Rectal smooth muscle tissue (tissue), 1 donor: ENCODE measurements around the gene PDE1A.

Source experiments
- H3K27ac ChIP-seq: one replicate; pipeline ENCODE4 v1.7.0; 2013; ENCODE audit warnings: low read depth, low read length, inconsistent platforms
- H3K27me3 ChIP-seq: one replicate; pipeline ENCODE4 v1.7.0; 2013; ENCODE audit warnings: low read length; ENCODE audit not compliant: control insufficient read depth, insufficient read depth
- H3K36me3 ChIP-seq: one replicate; pipeline ENCODE4 v1.7.0; 2013; ENCODE audit warnings: low read length; ENCODE audit not compliant: control insufficient read depth, insufficient read depth
- H3K4me1 ChIP-seq: one replicate; pipeline ENCODE4 v1.7.0; 2013; ENCODE audit warnings: low read length; ENCODE audit not compliant: control insufficient read depth, insufficient read depth
- H3K4me3 ChIP-seq: one replicate; pipeline ENCODE4 v1.7.0; 2013; ENCODE audit warnings: low read length
- H3K9ac ChIP-seq: one replicate; pipeline ENCODE4 v1.7.0; 2013; ENCODE audit warnings: low read length

PDE1A gene

GRCh38 chr2:182426918-182427240 lies at the start of gene PDE1A:
TSS of gene PDE1A (minus strand) at chr2:182427036.
- no peaks in the 10 kb centered on the region for H3K36me3 ChIP-seq
- no peak within 1 kb of the TSS for H3K9ac ChIP-seq
- H3K27ac ChIP-seq: peak within 1 kb of the TSS; percentile 60
- no peaks in the 10 kb centered on the region for H3K4me1 ChIP-seq
- H3K4me3 ChIP-seq: peak within 1 kb of the TSS; percentile 59
- H3K27me3 ChIP-seq: no peaks in the 10 kb centered on the region

GRCh38 chr2:182473635-182474034 lies 46.8 kb upstream of the PDE1A start:
- H3K4me1 ChIP-seq: no peaks in the 10 kb centered on the region
- H3K27me3 ChIP-seq: no peaks in the 10 kb centered on the region
- H3K4me3 ChIP-seq: no peak overlapping the region
- no peak overlapping the region for H3K9ac ChIP-seq
- H3K27ac ChIP-seq: no peak overlapping the region
- no peaks in the 10 kb centered on the region for H3K36me3 ChIP-seq

- no peak overlapping the region for H3K27ac ChIP-seq
- no peaks in the 10 kb centered on the region for H3K27me3 ChIP-seq
- H3K4me3 ChIP-seq: no peak overlapping the region
- H3K4me1 ChIP-seq: no peaks in the 10 kb centered on the region
- H3K9ac ChIP-seq: no peak overlapping the region
- no peaks in the 10 kb centered on the region for H3K36me3 ChIP-seq
These were observed 36.9 kb upstream of the PDE1A start for GRCh38 chr2:182463760-182464159.

GRCh38 chr2:182456784-182457183 lies 29.9 kb upstream of the PDE1A start:
- no peak overlapping the region for H3K4me3 ChIP-seq
- no peaks in the 10 kb centered on the region for H3K36me3 ChIP-seq
- H3K9ac ChIP-seq: no peak overlapping the region
- H3K27me3 ChIP-seq: no peaks in the 10 kb centered on the region
- no peak overlapping the region for H3K27ac ChIP-seq
- H3K4me1 ChIP-seq: no peaks in the 10 kb centered on the region

GRCh38 chr2:182452456-182452990 lies 25.7 kb upstream of the PDE1A start:
- Histone ChIP-seq H3K27ac (no peak overlapping the region), H3K27me3 (no peaks in the 10 kb centered on the region), H3K9ac (no peak overlapping the region), H3K36me3 (no peaks in the 10 kb centered on the region), H3K4me3 (no peak overlapping the region), H3K4me1 (no peaks in the 10 kb centered on the region)

GRCh38 chr2:182448371-182448770 lies 21.5 kb upstream of the PDE1A start:
- no peaks in the 10 kb centered on the region for H3K4me1 ChIP-seq
- no peak overlapping the region for H3K9ac ChIP-seq
- H3K36me3 ChIP-seq: no peaks in the 10 kb centered on the region
- no peaks in the 10 kb centered on the region for H3K27me3 ChIP-seq
- H3K4me3 ChIP-seq: no peak overlapping the region
- no peak overlapping the region for H3K27ac ChIP-seq

- Histone ChIP-seq H3K27ac (no peak overlapping the region), H3K36me3 (no peaks in the 10 kb centered on the region), H3K9ac (no peak overlapping the region), H3K4me3 (no peak overlapping the region), H3K27me3 (no peaks in the 10 kb centered on the region), H3K4me1 (no peaks in the 10 kb centered on the region)
These were observed 21.0 kb upstream of the PDE1A start for GRCh38 chr2:182447863-182448262.

GRCh38 chr2:182447163-182447562 lies 20.3 kb upstream of the PDE1A start:
- Histone ChIP-seq H3K27me3 (no peaks in the 10 kb centered on the region), H3K4me3 (no peak overlapping the region), H3K9ac (no peak overlapping the region), H3K4me1 (no peaks in the 10 kb centered on the region), H3K36me3 (no peaks in the 10 kb centered on the region), H3K27ac (no peak overlapping the region)

GRCh38 chr2:182446087-182446486 lies 19.3 kb upstream of the PDE1A start:
- H3K27ac ChIP-seq: no peak overlapping the region

GRCh38 chr2:182445391-182445965 lies 18.6 kb upstream of the PDE1A start:
- Histone ChIP-seq H3K4me1 (no peaks in the 10 kb centered on the region), H3K4me3 (no peak overlapping the region), H3K27me3 (no peaks in the 10 kb centered on the region), H3K9ac (no peak overlapping the region), H3K36me3 (no peaks in the 10 kb centered on the region), H3K27ac (no peak overlapping the region)

More at GRCh38 chr2:182446087-182446486, 19.3 kb upstream of the PDE1A start:
- H3K4me3 ChIP-seq: no peak overlapping the region
- no peaks in the 10 kb centered on the region for H3K4me1 ChIP-seq
- H3K36me3 ChIP-seq: no peaks in the 10 kb centered on the region
- H3K27me3 ChIP-seq: no peaks in the 10 kb centered on the region
- H3K9ac ChIP-seq: no peak overlapping the region

DNA sequence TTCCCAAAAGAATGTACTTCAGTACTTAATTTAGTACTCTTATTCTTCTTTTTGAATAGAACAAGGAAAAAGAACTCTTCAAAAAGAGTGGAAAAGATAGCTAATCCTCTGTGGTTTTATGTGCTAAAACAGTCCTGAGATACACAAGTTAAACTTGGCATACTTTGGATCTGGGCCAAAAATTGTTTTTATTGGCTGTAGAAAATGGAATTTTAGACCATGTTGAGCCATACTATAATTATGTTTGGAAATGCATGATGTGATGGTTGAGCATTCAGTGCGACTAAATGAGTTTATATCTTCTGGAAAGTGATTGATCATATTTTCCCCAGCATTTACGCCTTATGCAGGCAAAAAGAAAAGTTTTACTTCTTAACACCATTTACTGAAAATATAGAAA lies 18.0 kb upstream of the PDE1A start:
- no peaks in the 10 kb centered on the region for H3K36me3 ChIP-seq

DNA sequence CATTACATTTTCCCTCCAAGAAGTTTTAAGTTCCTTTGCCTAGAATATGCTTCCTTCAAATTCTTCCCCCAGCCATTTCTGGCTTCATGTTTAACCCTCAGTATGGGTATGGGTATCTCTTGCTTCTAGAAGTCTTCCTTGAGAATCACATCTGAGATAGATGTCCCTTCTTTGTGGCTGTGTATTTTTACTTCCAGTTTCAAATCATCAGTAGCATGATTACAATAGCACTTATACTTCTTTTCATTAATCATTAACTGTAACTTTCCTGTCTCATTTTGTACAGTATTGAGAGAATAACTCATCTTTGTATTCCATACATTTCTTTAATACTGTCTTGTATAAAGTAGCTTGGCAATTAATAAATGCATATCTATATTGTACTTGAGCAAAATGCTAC lies 17.3 kb upstream of the PDE1A start:
- H3K27ac ChIP-seq: no peak overlapping the region
- H3K4me1 ChIP-seq: no peaks in the 10 kb centered on the region
- H3K4me3 ChIP-seq: no peak overlapping the region

More for the DNA sequence above, 18.0 kb upstream of the PDE1A start:
- Histone ChIP-seq H3K9ac (no peak overlapping the region), H3K27me3 (no peaks in the 10 kb centered on the region), H3K4me3 (no peak overlapping the region), H3K27ac (no peak overlapping the region), H3K4me1 (no peaks in the 10 kb centered on the region)

GRCh38 chr2:182436252-182436651 lies 9.4 kb upstream of the PDE1A start:
- Histone ChIP-seq H3K4me1 (no peaks in the 10 kb centered on the region), H3K9ac (no peak overlapping the region), H3K27me3 (no peaks in the 10 kb centered on the region), H3K4me3 (no peak overlapping the region), H3K36me3 (no peaks in the 10 kb centered on the region), H3K27ac (no peak overlapping the region)

More for the DNA sequence above, 17.3 kb upstream of the PDE1A start:
- Histone ChIP-seq H3K36me3 (no peaks in the 10 kb centered on the region), H3K27me3 (no peaks in the 10 kb centered on the region), H3K9ac (no peak overlapping the region)
